ENCODE measurements around the gene EBP. TPM values are rescaled to one million over a fixed set of nuclear protein-coding genes. Genes with fewer than 3 reads are reported as not detected.

Gene EBP
- total RNA-seq, 2 donors from 2014 or later: 225 to 271 TPM

DNA sequence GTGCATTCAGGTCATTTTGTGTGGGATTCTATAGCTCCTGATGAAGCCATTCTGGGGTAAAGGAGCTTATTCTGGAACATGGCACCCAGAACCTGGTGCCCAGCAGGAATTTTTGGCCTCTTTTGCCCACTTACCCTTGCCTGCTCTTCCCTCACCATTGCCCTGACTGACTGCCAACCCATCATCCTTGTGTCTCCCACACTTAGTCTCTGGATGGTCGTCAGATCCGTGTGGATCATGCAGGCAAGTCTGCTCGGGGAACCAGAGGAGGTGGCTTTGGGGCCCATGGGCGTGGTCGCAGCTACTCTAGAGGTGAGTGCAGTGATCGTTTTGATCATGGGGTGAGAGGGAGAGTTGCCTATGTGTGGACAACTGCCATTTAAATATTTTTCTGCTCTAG, 54.5 kb downstream of the EBP start:
- DNase-seq: no peak
- no peaks in the 10 kb centered on the region for H3K27me3 ChIP-seq
- no peak for TF ChIP-seq CTCF (IDR thresholded peaks at IDR 0.05)
- no peaks in the 10 kb centered on the region for H3K9me3 ChIP-seq
- H3K27ac ChIP-seq: no peak overlapping the region
- no peaks in the 10 kb centered on the region for H3K36me3 ChIP-seq
- no peak overlapping the region for H3K9ac ChIP-seq (ENCODE audit: low read depth in 2 of 2, low read length in 2 of 2)
- H3K4me3 ChIP-seq: no peak overlapping the region
- H3K4me1 ChIP-seq: no peaks in the 10 kb centered on the region
- intact Hi-C loops (cut with DNase I): no loop called here

Other genes with a start within 250 kb of the EBP start
- not detected for gene SSX3, start 165.1 kb upstream of the EBP start, total RNA-seq
- gene SSX4, start 138.3 kb upstream of the EBP start, total RNA-seq: not detected
- not detected for gene SSX4B, start 109.8 kb upstream of the EBP start, total RNA-seq
- 10 to 100 TPM; 18.8 to 89.3 TPM for gene SLC38A5, start 51.5 kb upstream of the EBP start, total RNA-seq
- 10 to 100 TPM; 18.0 to 38.7 TPM for gene FTSJ1, start 45.6 kb upstream of the EBP start, total RNA-seq
- 1 to 10 TPM; 3.6 to 5.3 TPM for gene PORCN, start 12.8 kb upstream of the EBP start, total RNA-seq
- 10 to 100 TPM in 1 of 2 donors, 1 to 10 TPM in 1; 8.1 to 11.6 TPM for gene TBC1D25, start 17.9 kb downstream of the EBP start, total RNA-seq
- gene RBM3, start 52.7 kb downstream of the EBP start, total RNA-seq: 100 to 1,000 TPM in 1 of 2 donors, 10 to 100 TPM in 1; 92.1 to 175 TPM
- 100 to 1,000 TPM in 1 of 2 donors, 10 to 100 TPM in 1; 90.4 to 121 TPM for gene WDR13, start 75.7 kb downstream of the EBP start, total RNA-seq
- gene WAS, start 162.0 kb downstream of the EBP start, total RNA-seq: 1 to 10 TPM; 3.0 to 4.9 TPM
- gene SUV39H1, start 174.9 kb downstream of the EBP start, total RNA-seq: 10 to 100 TPM in 1 of 2 donors, 1 to 10 TPM in 1; 4.8 to 16.8 TPM
- gene GLOD5, start 239.9 kb downstream of the EBP start, total RNA-seq: 1 to 10 TPM; 4.0 to 9.0 TPM